ENCODE data around the gene PARD3.

The PARD3 gene

GRCh38 chr10:34488476-34489130 is 326.5 kb downstream of the PARD3 start:
- no peaks in the 10 kb centered on the region for H4K20me1 ChIP-seq (ENCODE audit: insufficient read depth)
- H3K4me2 ChIP-seq = no peak overlapping the region
- no peak for TF ChIP-seq CTCF (conservative IDR thresholded peaks at IDR 0.05; ENCODE audit: low read depth, low read length)
- no peak overlapping the region for H2AFZ ChIP-seq (ENCODE audit: low read depth)
- H3K4me3 ChIP-seq (IDR thresholded peaks at IDR 0.05; ENCODE audit: insufficient read depth, low read depth, low read length) = no peak overlapping the region
- H3K27me3 ChIP-seq (ENCODE audit: insufficient read depth, low read depth) = no peaks in the 10 kb centered on the region
- no peaks in the 10 kb centered on the region for H3K4me1 ChIP-seq (ENCODE audit: low read depth, poor library complexity, severe bottlenecking)
- H3K36me3 ChIP-seq (ENCODE audit: insufficient read depth) = no peaks in the 10 kb centered on the region
- H3K27ac ChIP-seq = no peak overlapping the region
- H3K9ac ChIP-seq = no peak overlapping the region
- H3K79me2 ChIP-seq (ENCODE audit: insufficient read depth, low read depth) = no peaks in the 10 kb centered on the region

GRCh38 chr10:34486008-34486407 is 329.1 kb downstream of the PARD3 start:
- Histone ChIP-seq H3K9ac (no peak overlapping the region), H3K36me3 (ENCODE audit: insufficient read depth) (no peaks in the 10 kb centered on the region), H2AFZ (ENCODE audit: low read depth) (no peak overlapping the region), H3K4me2 (no peak overlapping the region), H3K4me3 (IDR thresholded peaks at IDR 0.05; ENCODE audit: insufficient read depth, low read depth, low read length) (no peak overlapping the region), H3K79me2 (ENCODE audit: insufficient read depth, low read depth) (no peaks in the 10 kb centered on the region), H4K20me1 (ENCODE audit: insufficient read depth) (no peaks in the 10 kb centered on the region), H3K4me1 (ENCODE audit: low read depth, poor library complexity, severe bottlenecking) (no peaks in the 10 kb centered on the region), H3K27me3 (ENCODE audit: insufficient read depth, low read depth) (no peaks in the 10 kb centered on the region), H3K27ac (no peak overlapping the region)
- no peak for TF ChIP-seq CTCF (conservative IDR thresholded peaks at IDR 0.05; ENCODE audit: low read depth, low read length)

GRCh38 chr10:34484164-34484563 is 330.9 kb downstream of the PARD3 start:
- Histone ChIP-seq H3K4me1 (ENCODE audit: low read depth, poor library complexity, severe bottlenecking) (no peaks in the 10 kb centered on the region), H3K4me2 (no peak overlapping the region), H3K27me3 (ENCODE audit: insufficient read depth, low read depth) (no peaks in the 10 kb centered on the region), H3K9ac (no peak overlapping the region), H3K36me3 (ENCODE audit: insufficient read depth) (no peaks in the 10 kb centered on the region), H4K20me1 (ENCODE audit: insufficient read depth) (no peaks in the 10 kb centered on the region), H3K79me2 (ENCODE audit: insufficient read depth, low read depth) (no peaks in the 10 kb centered on the region), H3K27ac (no peak overlapping the region), H3K4me3 (IDR thresholded peaks at IDR 0.05; ENCODE audit: insufficient read depth, low read depth, low read length) (no peak overlapping the region), H2AFZ (ENCODE audit: low read depth) (no peak overlapping the region)
- TF ChIP-seq CTCF (conservative IDR thresholded peaks at IDR 0.05; ENCODE audit: low read depth, low read length) = no peak

- Histone ChIP-seq H3K4me2 (no peak overlapping the region), H4K20me1 (ENCODE audit: insufficient read depth) (no peaks in the 10 kb centered on the region), H2AFZ (ENCODE audit: low read depth) (no peak overlapping the region), H3K4me3 (IDR thresholded peaks at IDR 0.05; ENCODE audit: insufficient read depth, low read depth, low read length) (no peak overlapping the region), H3K4me1 (ENCODE audit: low read depth, poor library complexity, severe bottlenecking) (no peaks in the 10 kb centered on the region), H3K27ac (no peak overlapping the region), H3K79me2 (ENCODE audit: insufficient read depth, low read depth) (no peaks in the 10 kb centered on the region), H3K27me3 (ENCODE audit: insufficient read depth, low read depth) (no peaks in the 10 kb centered on the region), H3K9ac (no peak overlapping the region), H3K36me3 (ENCODE audit: insufficient read depth) (no peaks in the 10 kb centered on the region)
- no peak for TF ChIP-seq CTCF (conservative IDR thresholded peaks at IDR 0.05; ENCODE audit: low read depth, low read length)
Measured at GRCh38 chr10:34480345-34480744, 334.8 kb downstream of the PARD3 start.

Data from KMS-11 (cell line).